B cell (primary cell): ENCODE results near the gene MEF2C. TPM values are rescaled to one million over a fixed set of nuclear protein-coding genes. Genes with fewer than 3 reads are reported as not detected.

ENCODE experiments used
- ATAC-seq: fragments of 200-7000 bp; cut with Tn5 transposase; one replicate; pipeline ENCODE4 v1.10.0; 2021; ENCODE audit warnings: low read depth, mild to moderate bottlenecking, moderate number of reproducible peaks, moderate library complexity
- CTCF ChIA-PET: fragments of 350-600 bp; sonication (Branson Sonifier 250); formaldehyde crosslinking; loops from one replicate; lab custom pipeline; 2021; ENCODE audit warnings: antibody characterized with exemption, inconsistent platforms; lab: Charles Lee
- POLR2A ChIA-PET: fragments of 350-600 bp; sonication (Branson Sonifier 250); formaldehyde crosslinking; loops from one replicate; lab custom pipeline; 2021; ENCODE audit warnings: antibody characterized with exemption; lab: Charles Lee
- DNase-seq: peaks from one replicate; pipeline ENCODE4 v3.0.0; 2013
- H2AFZ ChIP-seq: 2 replicates; pipeline ENCODE4 v1.6.1; 2012; ENCODE audit warnings: mild to moderate bottlenecking, low read depth, low read length; ENCODE audit not compliant: insufficient read depth, poor library complexity, severe bottlenecking
- H3K27ac ChIP-seq, 2 donors: 1 replicate in 1 of 2; 2 replicates in 1 of 2; pipeline ENCODE4 v1.5.1; 2012 to 2013; ENCODE audit warnings: low read length in 2 of 2, mild to moderate bottlenecking in 2 of 2, moderate library complexity in 1 of 2
- H3K27me3 ChIP-seq, 4 experiments: fragments of 200-600 bp in 1 of 4; sonication (generic) in 1 of 4; replicated peaks in 1 of 4; 1 replicate in 2 of 4; 2 replicates in 2 of 4; pipeline versions ENCODE4 v1.6.1 to v1.7.0; 2013 to 2016; ENCODE audit warnings: low read length in 3 of 4, mild to moderate bottlenecking in 2 of 4, mixed read lengths in 1 of 4, moderate library complexity in 1 of 4; ENCODE audit not compliant: insufficient read depth in 4 of 4, control insufficient read depth in 3 of 4; ENCODE audit errors: control extremely low read depth in 1 of 4
- H3K36me3 ChIP-seq, 2 experiments: replicated peaks in 1 of 2; 1 replicate in 1 of 2; 2 replicates in 1 of 2; pipeline versions ENCODE4 v1.6.1 to v1.7.1; 2013; ENCODE audit warnings: low read length in 1 of 2; ENCODE audit not compliant: insufficient read depth in 2 of 2, control insufficient read depth in 1 of 2; ENCODE audit errors: control extremely low read depth in 1 of 2, extremely low read depth in 1 of 2
- H3K4me1 ChIP-seq, 2 donors: fragments of 200-600 bp in 1 of 2; sonication (generic) in 1 of 2; 1 replicate in 1 of 2; 2 replicates in 1 of 2; pipeline versions ENCODE4 v1.5.1 to v1.6.1; 2013 to 2017; ENCODE audit warnings: low read length in 2 of 2; ENCODE audit not compliant: control insufficient read depth in 2 of 2, insufficient read depth in 2 of 2
- H3K4me2 ChIP-seq: replicated peaks from 2 replicates; pipeline ENCODE3; 2012; ENCODE audit warnings: mild to moderate bottlenecking, low read depth, low read length; ENCODE audit not compliant: poor library complexity, severe bottlenecking
- H3K4me3 ChIP-seq, 5 experiments: fragments of 200-600 bp in 1 of 5; sonication (generic) in 1 of 5; 1 replicate in 3 of 5; 2 replicates in 2 of 5; pipeline versions ENCODE4 v1.5.1 to v1.7.0; 2011 to 2016; ENCODE audit warnings: low read length in 4 of 5, mild to moderate bottlenecking in 4 of 5, low read depth in 2 of 5, control low read depth in 1 of 5, moderate library complexity in 1 of 5; ENCODE audit not compliant: insufficient read depth in 1 of 5; ENCODE audit errors: control extremely low read depth in 1 of 5, extremely low read depth in 1 of 5
- H3K79me2 ChIP-seq: fragments of 200-600 bp; sonication (generic); one replicate; pipeline ENCODE4 v1.6.0; 2016; ENCODE audit warnings: low read length; ENCODE audit not compliant: control insufficient read depth, insufficient read depth
- H3K9ac ChIP-seq: fragments of 200-600 bp; sonication (generic); 2 replicates; pipeline ENCODE4 v1.6.1; 2017; ENCODE audit warnings: mild to moderate bottlenecking, low read length, moderate library complexity
- H3K9me3 ChIP-seq, 3 donors: one replicate each; pipeline versions ENCODE4 v1.6.1 to v1.7.1; 2013; ENCODE audit warnings: low read length in 2 of 3; ENCODE audit not compliant: control insufficient read depth in 2 of 3, insufficient read depth in 1 of 3; ENCODE audit errors: control extremely low read depth in 1 of 3
- H4K20me1 ChIP-seq: 2 replicates; pipeline ENCODE4 v1.6.0; 2012; ENCODE audit warnings: mild to moderate bottlenecking, low read length; ENCODE audit not compliant: insufficient read depth, control insufficient read depth, poor library complexity, severe bottlenecking
- H3K27ac Mint-ChIP-seq: one replicate; pipeline ENCODE4 v1.8.0; 2021; ENCODE audit warnings: mixed read lengths
- H3K27me3 Mint-ChIP-seq: one replicate; pipeline ENCODE4 v1.8.0; 2021; ENCODE audit warnings: mixed read lengths
- H3K4me1 Mint-ChIP-seq: one replicate; pipeline ENCODE4 v1.8.0; 2021; ENCODE audit warnings: mixed read lengths
- H3K4me3 Mint-ChIP-seq: one replicate; pipeline ENCODE4 v1.8.0; 2021; ENCODE audit warnings: mixed read lengths
- H3K9me3 Mint-ChIP-seq: one replicate; pipeline ENCODE4 v1.8.0; 2022; ENCODE audit warnings: mixed read lengths; ENCODE audit not compliant: insufficient read depth
- CTCF ChIP-seq: fragments of 200-600 bp; IDR thresholded peaks from one replicate; pipeline ENCODE4 v1.8.0; 2022; ENCODE audit warnings: antibody characterized with exemption, mild to moderate bottlenecking
- EZH2 ChIP-seq: IDR thresholded peaks from 2 replicates; pipeline ENCODE4 v1.6.1; 2012; ENCODE audit warnings: borderline replicate concordance, low read depth, mild to moderate bottlenecking, moderate library complexity, low read length; ENCODE audit not compliant: insufficient read depth, poor library complexity, severe bottlenecking
- WGBS: methylation state at CpG from one replicate; pipeline ENCODE4 v1.1.5; 2013; ENCODE audit warnings: missing lambda C conversion rate; ENCODE audit not compliant: insufficient coverage; 5-methylcytosine and 5-hydroxymethylcytosine counted together
- intact Hi-C: fragments of 100-400 bp; cut with micrococcal nuclease; formaldehyde crosslinking; loops from one replicate; pipeline ENCODE4 v1.10.0; 2022
- polyA plus RNA-seq: library from polyadenylated mRNA; depleted of rRNA; stranded (reverse); fragments of >200 nt; gene quantifications from 2 replicates; pipeline ENCODE4 v1.2.3, GENCODE V29; 2012
- total RNA-seq, 2 donors: library from RNA; stranded (reverse); fragments of 120-200 nt in 1 of 2; gene quantifications; 1 replicate in 1 of 2; 2 replicates in 1 of 2; pipeline versions ENCODE4 v1.2.3 to v1.2.4, GENCODE V29; 2013 to 2022

MEF2C gene
- total and polyA plus RNA-seq, 2 donors (not counting 1 experiment from before 2014, with no cell fraction given): 97.4 to 354 TPM

GRCh38 chr5:88765171-88765570, 117.8 kb downstream of the MEF2C start:
- peak overlapping the region; percentile 20 for H3K27ac Mint-ChIP-seq
- intact Hi-C loops: no loop called here
- Histone ChIP-seq H3K27ac (no peak overlapping the region), H3K36me3 (peaks cover 4 to 68% of the 10 kb centered on the region in 2 experiments), H3K4me2 (no peak overlapping the region), H2AFZ (no peak overlapping the region), H3K4me3 (no peak overlapping the region), H3K9ac (no peak overlapping the region), H3K9me3 (no peaks in the 10 kb centered on the region), H3K79me2 (peaks cover 56% of the 10 kb centered on the region), H3K27me3 (no peaks in the 10 kb centered on the region), H4K20me1 (no peaks in the 10 kb centered on the region), H3K4me1 (no peaks in the 10 kb centered on the region)
- H3K27me3 Mint-ChIP-seq: no peaks in the 10 kb centered on the region
- POLR2A ChIA-PET: no interaction called here
- H3K4me3 Mint-ChIP-seq: no peak overlapping the region
- CTCF ChIA-PET: interaction anchor here (0.7 to 7.6 kb wide), 2 partner anchors 35 to 39 kb away, joined by 4 to 50 read pairs; no protein-coding TSS in a partner anchor
- ATAC-seq (no peak), DNase-seq (no peak)
- WGBS: no CpG with 5 or more reads among the region's 2 CpGs
- no peak for TF ChIP-seq CTCF
- TF ChIP-seq EZH2: no peak
- no peaks in the 10 kb centered on the region for H3K9me3 Mint-ChIP-seq
- peaks cover 41% of the 10 kb centered on the region for H3K4me1 Mint-ChIP-seq

- no peaks in the 10 kb centered on the region for H3K27me3 Mint-ChIP-seq
- ATAC-seq (no peak), DNase-seq (no peak)
- H3K9ac ChIP-seq: no peak overlapping the region
- no peak overlapping the region for H3K4me3 ChIP-seq
- ChIA-PET POLR2A (interaction anchor here (0.6 to 1.6 kb wide), 2 partner anchors 14 to 127 kb away, joined by 4 read pairs; no protein-coding TSS in a partner anchor), CTCF (interaction anchor here (0.7 to 1.6 kb wide), 5 partner anchors 32 to 71 kb away, joined by 3 to 7 read pairs (median 4); no protein-coding TSS in a partner anchor)
- H3K36me3 ChIP-seq: peaks cover 5 to 73% of the 10 kb centered on the region in 2 experiments
- H3K9me3 ChIP-seq: no peaks in the 10 kb centered on the region
- H3K27ac ChIP-seq: peak overlapping the region in 1 of 2 donors; percentile 45
- 100% methylated on average over 1 of the region's 2 CpGs for WGBS
- H3K4me3 Mint-ChIP-seq: no peak overlapping the region
- H4K20me1 ChIP-seq: peaks cover 4% of the 10 kb centered on the region
- peak overlapping the region; percentile 75 for H3K27ac Mint-ChIP-seq
- H3K9me3 Mint-ChIP-seq: no peaks in the 10 kb centered on the region
- no peaks in the 10 kb centered on the region for H3K4me1 ChIP-seq
- H3K4me1 Mint-ChIP-seq: peaks cover 26% of the 10 kb centered on the region
- intact Hi-C loops: no loop called here
- TF ChIP-seq CTCF: no peak
- no peak for TF ChIP-seq EZH2
- peaks cover 51% of the 10 kb centered on the region for H3K79me2 ChIP-seq
- no peaks in the 10 kb centered on the region for H3K27me3 ChIP-seq
- no peak overlapping the region for H3K4me2 ChIP-seq
- no peak overlapping the region for H2AFZ ChIP-seq
These were observed 121.0 kb downstream of the MEF2C start for GRCh38 chr5:88761939-88762338.
